GM18505 (cell line): ENCODE data around the gene LAMA3.

Experiments
- ATAC-seq: cut with Tn5 transposase; IDR thresholded peaks from one replicate; pipeline ENCODE4 v1.9.1; 2021; ENCODE audit not compliant: unreplicated experiment
- POLR2A ChIP-seq: IDR thresholded peaks from 4 replicates; pipeline ENCODE4 v1.6.1; 2011; ENCODE audit warnings: borderline replicate concordance; ENCODE audit not compliant: insufficient read depth, insufficient read length; ENCODE audit errors: extremely low read depth

LAMA3 gene

GRCh38 chr18:23825978-23826405 is 136.7 kb downstream of the LAMA3 start:
- no peak for ATAC-seq

GRCh38 chr18:23826850-23827620 is 137.8 kb downstream of the LAMA3 start:
- no peak for TF ChIP-seq POLR2A
- no peak for ATAC-seq

More at GRCh38 chr18:23825978-23826405, 136.7 kb downstream of the LAMA3 start:
- TF ChIP-seq POLR2A, result no peak

DNA sequence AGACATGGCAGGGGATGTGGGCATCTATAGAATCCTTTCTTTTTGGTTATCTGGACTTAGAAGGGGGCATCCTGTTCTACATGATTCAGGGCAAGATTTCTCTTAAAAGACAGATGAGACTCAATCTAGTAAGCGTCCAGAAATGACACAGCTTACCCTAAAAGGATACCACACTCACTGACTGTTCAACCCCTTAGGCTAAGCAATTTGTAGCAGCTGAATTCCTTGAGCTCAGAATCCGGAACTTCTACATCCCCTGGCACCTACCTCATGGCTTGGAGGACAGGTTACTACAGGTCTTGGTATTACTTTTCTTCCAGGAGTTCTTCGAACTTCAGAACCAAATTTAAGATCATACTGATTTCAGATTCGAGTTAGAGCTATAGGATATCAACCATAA is 138.4 kb downstream of the LAMA3 start:
- no peak for ATAC-seq
- TF ChIP-seq POLR2A, result no peak

DNA sequence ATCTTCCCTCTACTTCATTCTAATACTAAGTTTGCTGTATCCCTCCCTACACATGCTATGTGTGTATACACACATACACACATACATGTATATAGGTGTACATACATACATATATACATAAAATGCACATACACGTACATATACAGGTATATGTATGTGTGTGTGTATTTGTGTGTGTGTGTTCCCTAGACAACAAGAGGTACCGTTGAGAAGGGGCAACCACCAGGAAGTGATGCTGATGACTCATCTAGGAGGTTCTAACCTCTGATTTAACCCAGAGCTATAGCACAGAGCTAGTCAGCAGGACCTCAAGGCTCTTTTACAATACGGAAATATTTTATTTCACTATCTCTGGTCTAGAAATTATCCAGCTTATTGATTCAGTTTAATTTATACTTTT is 139.2 kb downstream of the LAMA3 start:
- TF ChIP-seq POLR2A, result no peak
- peak; percentile 94 for ATAC-seq

- no peak for TF ChIP-seq POLR2A
These were observed 143.7 kb downstream of the LAMA3 start for GRCh38 chr18:23832911-23833310.

GRCh38 chr18:23833714-23834113 is 144.5 kb downstream of the LAMA3 start:
- no peak for TF ChIP-seq POLR2A
- ATAC-seq, result no peak

More at GRCh38 chr18:23832911-23833310, 143.7 kb downstream of the LAMA3 start:
- no peak for ATAC-seq

GRCh38 chr18:23835091-23835490 is 145.8 kb downstream of the LAMA3 start:
- TF ChIP-seq POLR2A, result no peak
- no peak for ATAC-seq

DNA sequence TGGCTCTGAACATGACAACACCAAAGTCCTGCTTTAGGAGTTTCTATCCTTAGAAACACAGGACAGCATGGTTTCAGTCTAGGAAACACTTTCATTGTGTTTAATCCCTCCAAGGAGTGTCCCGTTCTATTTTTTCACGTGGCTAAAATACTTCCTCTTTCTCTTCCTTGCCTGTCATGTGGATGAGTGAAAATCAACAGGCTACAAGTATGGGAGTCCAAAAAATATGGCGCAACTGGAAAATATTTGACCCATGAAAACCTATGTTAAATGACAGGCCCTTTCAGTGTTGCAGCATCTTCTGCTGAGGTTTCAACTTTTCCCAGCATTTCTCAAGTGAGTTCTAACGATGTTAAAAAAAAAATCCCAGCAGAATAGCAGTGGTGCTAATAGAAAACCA is 146.3 kb downstream of the LAMA3 start:
- no peak for TF ChIP-seq POLR2A
- ATAC-seq, result no peak

GRCh38 chr18:23837591-23837990 is 148.3 kb downstream of the LAMA3 start:
- ATAC-seq, result no peak
- TF ChIP-seq POLR2A, result no peak

DNA sequence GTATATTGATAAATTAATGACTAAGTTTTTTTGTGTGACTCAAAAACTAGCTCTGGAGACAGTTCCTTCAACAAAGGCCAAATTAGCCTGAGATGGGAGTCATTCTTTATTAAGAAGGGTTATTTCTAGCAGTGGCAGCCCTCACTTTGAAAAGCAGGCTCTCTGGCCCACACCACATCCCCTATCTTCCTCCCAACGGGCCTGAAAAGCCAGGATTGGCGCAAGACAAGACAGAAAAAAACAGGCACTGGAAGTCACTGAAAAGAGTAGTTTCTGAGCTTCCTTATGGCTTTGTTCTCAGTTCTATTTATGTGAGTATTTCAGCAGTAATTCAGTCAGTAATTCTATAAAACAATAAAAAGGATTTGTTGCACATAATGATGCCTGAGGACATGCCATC is 149.0 kb downstream of the LAMA3 start:
- ATAC-seq, result no peak
- no peak for TF ChIP-seq POLR2A

DNA sequence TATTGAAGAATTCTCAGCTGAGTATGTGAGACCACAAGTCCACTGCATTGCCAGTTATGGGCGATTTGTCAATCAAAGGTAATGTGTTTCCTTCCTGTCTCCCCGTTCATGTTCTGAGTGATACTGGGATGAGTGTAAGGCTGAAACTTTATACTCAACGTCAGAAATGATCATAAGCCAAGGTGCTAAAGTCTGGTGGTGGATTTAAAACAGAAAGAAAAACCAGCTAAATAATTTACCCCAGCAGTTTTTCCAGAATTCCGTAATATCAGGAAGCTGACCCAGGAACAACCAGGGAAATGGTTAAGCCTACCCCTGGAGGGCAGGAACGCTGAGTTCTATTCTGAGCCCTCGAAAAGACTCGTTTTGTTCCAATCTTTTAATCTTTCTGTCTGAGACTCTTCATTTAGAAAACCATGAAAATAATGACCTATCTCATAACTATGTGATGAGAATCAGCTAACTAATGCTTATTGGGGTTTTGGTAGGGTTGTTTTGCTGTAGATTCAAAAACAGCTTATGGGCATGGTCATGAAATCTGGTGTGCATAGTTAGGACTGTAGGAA is 149.6 kb downstream of the LAMA3 start:
- ATAC-seq, result no peak
- no peak for TF ChIP-seq POLR2A

- no peak for TF ChIP-seq POLR2A
- no peak for ATAC-seq
These were observed 153.1 kb downstream of the LAMA3 start for GRCh38 chr18:23842305-23842704.

GRCh38 chr18:23844991-23845680 is 155.9 kb downstream of the LAMA3 start:
- ATAC-seq, result no peak
- TF ChIP-seq POLR2A, result no peak
